Body of pancreas (tissue), 4 donors: ENCODE measurements around the gene PVALEF.

Experiments used
- CTCF ChIP-seq, 7 experiments: fragments of 450-650 bp in 4 of 7; fragments of 200-600 bp in 3 of 7; sonication (generic) in 3 of 7; IDR thresholded peaks; one replicate each; pipeline ENCODE4 v1.5.1; 2016 to 2019; ENCODE audit warnings: antibody characterized with exemption in 7 of 7
- POLR2A ChIP-seq, 3 donors: fragments of 450-650 bp; IDR thresholded peaks; one replicate each; pipeline ENCODE4 v1.6.1; 2016; ENCODE audit warnings: antibody characterized with exemption in 3 of 3, mild to moderate bottlenecking in 2 of 3

- TF ChIP-seq POLR2A (IDR thresholded peaks at IDR 0.05) (no peak), CTCF (IDR thresholded peaks at IDR 0.05) (no peak)
These were observed 39.3 kb downstream of the PVALEF start for GRCh38 chr17:81204578-81204977.
